ENCODE data around the gene TK2. TPM values are rescaled to one million over a fixed set of nuclear protein-coding genes. Genes with fewer than 3 reads are reported as not detected.

The TK2 gene
- total and polyA plus RNA-seq, 8 donors: 31.4 to 41.2 (median 34.8) TPM

DNA sequence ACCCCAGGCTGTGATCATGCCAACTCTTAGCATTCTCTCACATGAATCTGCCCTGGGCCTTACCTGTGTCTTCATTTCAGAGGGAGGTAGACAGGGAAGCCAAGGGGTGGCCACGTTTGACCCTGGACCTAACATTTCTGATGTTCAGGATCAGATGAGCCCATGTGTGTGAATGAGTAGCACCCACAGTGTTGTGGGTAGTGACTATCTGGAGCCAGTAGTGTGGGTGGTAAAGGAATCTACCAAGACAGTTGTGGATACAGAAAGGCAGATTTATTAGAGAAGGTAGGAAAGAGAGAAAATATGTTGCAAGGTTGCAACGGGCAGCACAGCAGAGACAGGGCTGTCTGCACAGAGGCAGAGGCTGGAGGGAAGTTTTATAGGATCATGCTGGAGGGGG is 60.5 kb downstream of the TK2 start:
- H3K27ac ChIP-seq: no peak overlapping the region
- H3K27me3 ChIP-seq: no peaks in the 10 kb centered on the region
- DNase-seq (no peak), ATAC-seq (no peak)
- intact Hi-C loops (cut with DNase I): loop anchor here in 1 of 2 donors (10.0 kb wide), 1 partner anchor 115 kb away; the partner anchor contains the start of gene CMTM3
- TF ChIP-seq, protein P1, sequence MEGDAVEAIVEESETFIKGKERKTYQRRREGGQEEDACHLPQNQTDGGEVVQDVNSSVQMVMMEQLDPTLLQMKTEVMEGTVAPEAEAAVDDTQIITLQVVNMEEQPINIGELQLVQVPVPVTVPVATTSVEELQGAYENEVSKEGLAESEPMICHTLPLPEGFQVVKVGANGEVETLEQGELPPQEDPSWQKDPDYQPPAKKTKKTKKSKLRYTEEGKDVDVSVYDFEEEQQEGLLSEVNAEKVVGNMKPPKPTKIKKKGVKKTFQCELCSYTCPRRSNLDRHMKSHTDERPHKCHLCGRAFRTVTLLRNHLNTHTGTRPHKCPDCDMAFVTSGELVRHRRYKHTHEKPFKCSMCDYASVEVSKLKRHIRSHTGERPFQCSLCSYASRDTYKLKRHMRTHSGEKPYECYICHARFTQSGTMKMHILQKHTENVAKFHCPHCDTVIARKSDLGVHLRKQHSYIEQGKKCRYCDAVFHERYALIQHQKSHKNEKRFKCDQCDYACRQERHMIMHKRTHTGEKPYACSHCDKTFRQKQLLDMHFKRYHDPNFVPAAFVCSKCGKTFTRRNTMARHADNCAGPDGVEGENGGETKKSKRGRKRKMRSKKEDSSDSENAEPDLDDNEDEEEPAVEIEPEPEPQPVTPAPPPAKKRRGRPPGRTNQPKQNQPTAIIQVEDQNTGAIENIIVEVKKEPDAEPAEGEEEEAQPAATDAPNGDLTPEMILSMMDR (IDR thresholded peaks at IDR 0.05): no peak
- H3K4me1 ChIP-seq: peaks cover 9 to 21% of the 10 kb centered on the region in 2 donors
- no peaks in the 10 kb centered on the region for H3K36me3 ChIP-seq
- no peak overlapping the region for H3K4me3 ChIP-seq
- H3K9me3 ChIP-seq: no peaks in the 10 kb centered on the region

DNA sequence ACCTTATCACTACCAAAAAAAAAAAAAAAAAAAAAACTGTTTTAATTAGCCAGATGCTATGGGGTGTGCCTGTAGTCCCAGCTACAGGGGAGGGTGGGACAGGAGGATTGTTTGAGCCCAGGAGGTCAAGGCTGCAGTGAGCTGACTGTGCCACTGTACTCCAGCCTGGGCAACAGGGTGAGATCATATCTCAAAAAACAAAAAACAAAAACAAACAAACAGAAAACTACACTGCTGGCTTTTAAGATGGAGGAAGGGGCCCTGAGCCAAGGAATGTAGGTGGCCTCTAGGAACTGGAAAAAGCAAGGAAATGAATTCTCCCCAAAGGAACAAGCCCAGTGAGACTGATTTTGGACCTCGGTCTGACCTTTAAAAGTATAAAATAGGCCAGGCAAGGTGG is 61.4 kb downstream of the TK2 start:
- no peak for ATAC-seq
- Histone ChIP-seq H3K4me3 (no peak overlapping the region), H3K27ac (no peak overlapping the region), H3K36me3 (no peaks in the 10 kb centered on the region), H3K9me3 (no peaks in the 10 kb centered on the region), H3K4me1 (peaks cover 9 to 29% of the 10 kb centered on the region in 2 donors), H3K27me3 (no peaks in the 10 kb centered on the region)
- TF ChIP-seq, protein P1 (IDR thresholded peaks at IDR 0.05): no peak
- intact Hi-C loops (cut with DNase I): loop anchor here in 1 of 2 donors (10.0 kb wide), 1 partner anchor 116 kb away; the partner anchor contains the start of gene CMTM3
- DNase-seq: no peak

DNA sequence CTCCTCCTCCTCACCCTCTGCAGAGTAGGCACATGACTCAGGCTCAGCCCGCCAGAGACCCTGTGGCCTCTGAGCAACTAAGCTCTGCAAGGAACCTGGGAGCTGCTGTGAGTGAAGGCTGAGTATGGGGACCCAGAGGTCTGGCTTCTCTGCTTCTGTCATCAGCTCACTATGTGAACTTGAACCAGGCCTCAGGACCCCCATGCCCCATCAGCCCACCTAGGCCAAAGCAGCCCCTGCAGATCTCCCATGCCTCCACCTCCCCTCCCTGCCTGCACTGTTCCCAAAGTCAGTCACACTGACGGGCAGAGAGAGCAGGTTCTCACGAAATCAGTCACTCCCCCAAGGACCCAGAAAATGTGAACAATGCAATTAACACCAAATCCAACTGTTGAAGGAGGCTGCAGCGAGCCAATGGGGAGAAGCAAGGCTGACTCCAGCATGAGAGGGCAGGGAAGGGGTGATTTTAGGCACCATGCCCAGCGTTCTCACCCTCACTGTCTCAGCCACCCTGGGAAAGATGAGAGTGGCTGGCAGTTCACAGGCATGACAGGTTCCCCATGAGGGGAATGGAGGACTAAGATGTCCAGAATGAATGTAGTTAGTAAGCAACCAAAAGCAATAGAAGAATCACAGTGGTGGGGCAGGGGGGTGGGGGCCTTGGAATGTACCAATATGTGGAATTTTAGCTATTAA is 62.2 kb downstream of the TK2 start:
- Histone ChIP-seq H3K4me3 (no peak overlapping the region), H3K4me1 (peaks cover 9 to 31% of the 10 kb centered on the region in 2 donors), H3K9me3 (no peaks in the 10 kb centered on the region), H3K27me3 (no peaks in the 10 kb centered on the region), H3K36me3 (no peaks in the 10 kb centered on the region), H3K27ac (peak overlapping the region; percentile 42 to 76)
- no peak for DNase-seq
- intact Hi-C loops (cut with DNase I): loop anchor here in 1 of 2 donors (10.0 kb wide), 1 partner anchor 117 kb away; the partner anchor contains the start of gene CMTM3
- no peak for ATAC-seq
- TF ChIP-seq, protein P1 (IDR thresholded peaks at IDR 0.05): no peak

DNA sequence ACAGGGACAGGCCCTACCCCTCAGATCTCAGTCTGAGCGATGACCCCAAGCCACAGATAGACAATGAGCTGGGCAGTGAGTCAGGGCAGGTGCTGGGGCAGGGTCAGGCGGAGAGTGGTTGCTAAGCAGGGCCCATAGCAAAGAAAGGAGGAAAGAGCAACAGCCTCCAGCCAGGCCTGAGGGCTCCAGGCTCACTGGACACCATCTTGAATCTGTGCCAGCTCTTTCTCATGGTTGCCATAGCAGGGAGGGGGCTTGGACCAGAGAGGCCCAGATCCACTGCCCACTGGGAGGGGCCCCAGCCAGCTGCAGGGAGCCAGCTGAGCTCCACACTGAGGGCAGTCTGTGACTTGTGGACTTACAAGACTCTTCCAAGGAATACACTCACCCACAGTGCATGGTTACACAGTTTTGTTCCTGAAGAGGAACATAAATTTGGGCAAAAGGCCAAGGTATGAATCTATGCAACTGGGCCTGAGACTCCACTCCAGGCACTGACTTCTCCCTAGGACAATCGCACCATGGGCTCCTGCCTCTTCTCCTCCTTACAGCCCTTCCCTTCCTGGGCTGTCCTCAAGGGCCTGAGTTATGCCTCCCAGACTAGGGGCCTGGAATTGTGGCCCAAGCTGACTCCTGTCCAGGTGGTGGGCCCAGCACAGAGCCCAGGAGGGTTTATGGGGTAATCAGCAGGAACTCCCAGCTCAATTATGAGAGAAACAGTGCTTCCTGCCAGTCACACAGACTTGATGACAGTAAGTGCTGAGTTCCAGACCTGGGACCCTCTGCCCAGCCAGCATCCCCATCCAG is 62.9 kb downstream of the TK2 start:
- no peaks in the 10 kb centered on the region for H3K27me3 ChIP-seq
- H3K27ac ChIP-seq: peak overlapping the region; percentile 42 to 76
- ATAC-seq: peak; percentile 56
- no peaks in the 10 kb centered on the region for H3K36me3 ChIP-seq
- H3K4me3 ChIP-seq: no peak overlapping the region
- TF ChIP-seq, protein P1 (IDR thresholded peaks at IDR 0.05): no peak
- DNase-seq: peak in 2 of 4 donors; percentile 60 to 81
- intact Hi-C loops (cut with DNase I): loop anchor here in 1 of 2 donors (10.0 kb wide), 1 partner anchor 118 kb away; the partner anchor contains the start of gene CMTM3
- no peaks in the 10 kb centered on the region for H3K9me3 ChIP-seq
- H3K4me1 ChIP-seq: peaks cover 9 to 31% of the 10 kb centered on the region in 2 donors

Data from left lung (tissue), 10 donors.